HepG2 (cell line): ENCODE results near the gene TMEM14A. TPM values are rescaled to one million over a fixed set of nuclear protein-coding genes. Genes with fewer than 3 reads are reported as not detected.
A peak's percentile ranks its signal among the peaks of the same experiment; 100 is the strongest.

ENCODE experiments used
- ATF4 ChIP-seq, 2 experiments: fragments of 450-650 bp in 1 of 2; sonication (generic) in 1 of 2; formaldehyde crosslinking; IDR thresholded peaks; 2 replicates each; pipeline versions ENCODE4 v1.5.0 to v1.8.0; 2020 to 2022; ENCODE audit warnings: mild to moderate bottlenecking in 1 of 2, missing genetic modification reagents in 1 of 2
- GABPA ChIP-seq, 2 experiments: IDR thresholded peaks; 2 replicates each; pipeline ENCODE4 v1.6.1; 2011 to 2016; ENCODE audit warnings: low read depth in 2 of 2, low read length in 1 of 2, missing biosample characterization in 1 of 2, missing genetic modification characterization in 1 of 2
- KLF9 ChIP-seq: IDR thresholded peaks from 2 replicates; pipeline ENCODE4 v1.6.1; 2016; ENCODE audit warnings: low read depth
- MXD4 ChIP-seq: IDR thresholded peaks from 2 replicates; pipeline ENCODE4 v1.6.1; 2016; ENCODE audit warnings: mild to moderate bottlenecking, missing biosample characterization, missing genetic modification reagents
- ZBTB33 ChIP-seq: sonication (generic); formaldehyde crosslinking; IDR thresholded peaks from 2 replicates; pipeline ENCODE4 v1.4.0; 2020; ENCODE audit warnings: missing genetic modification reagents
- ZBTB34 ChIP-seq: sonication (generic); formaldehyde crosslinking; IDR thresholded peaks from 2 replicates; pipeline ENCODE4 v1.8.0; 2022; ENCODE audit warnings: mild to moderate bottlenecking, missing genetic modification reagents
- ZNF569 ChIP-seq: sonication (generic); formaldehyde crosslinking; IDR thresholded peaks from 2 replicates; pipeline ENCODE4 v1.5.0; 2020; ENCODE audit warnings: mild to moderate bottlenecking, missing genetic modification reagents, moderate library complexity, borderline replicate concordance
- ZNF790 ChIP-seq: sonication (generic); formaldehyde crosslinking; IDR thresholded peaks from 2 replicates; pipeline ENCODE4 v1.8.0; 2022; ENCODE audit warnings: missing genetic modification reagents, mild to moderate bottlenecking, borderline replicate concordance
- ZSCAN29 ChIP-seq: sonication (generic); formaldehyde crosslinking; conservative IDR thresholded peaks from 2 replicates; pipeline ENCODE4 v1.4.0; 2020; ENCODE audit warnings: mild to moderate bottlenecking, missing genetic modification reagents
- polyA plus RNA-seq, 8 experiments: library from polyadenylated mRNA; depleted of rRNA in 3 of 8; stranded (reverse) in 7 of 8; unstranded in 1 of 8; fragments of >200 nt; fragmentation: Illumina TruSeq in 4 of 8; extraction: Trizol in 4 of 8; gene quantifications; 2 replicates each; pipeline versions ENCODE4 v1.2.1 to v1.2.3, GENCODE V29; 2011 to 2016; ENCODE audit warnings: low read depth in 4 of 8, missing spikeins in 1 of 8, mixed read lengths in 1 of 8; ENCODE audit not compliant: insufficient read depth in 1 of 8
- total RNA-seq, 5 experiments: library from RNA; depleted of rRNA; stranded (reverse); fragments of >200 nt; fragmentation: Illumina TruSeq; extraction: Trizol; gene quantifications; 2 replicates each; pipeline ENCODE4 v1.2.3, GENCODE V29; 2016; ENCODE audit warnings: low read depth in 1 of 5

TMEM14A gene
- total and polyA plus RNA-seq, 2 of the 13 experiments (the other 11 are each of a cell fraction or from before 2014, with no cell fraction given): 24.6 to 73.7 TPM

GRCh38 chr6:52663936-52664185 is 7.1 kb upstream of the TMEM14A start (continued):
- TF ChIP-seq ZBTB33 (no peak), ZSCAN29 (peak; percentile 43; the same call in 1 of the 2 replicates), ZNF790 (CRISPR knock-in tag) (peak; percentile 49; the same call in 1 of the 2 replicates), KLF9 (CRISPR knock-in tag) (no peak), GABPA (IDR thresholded peaks at IDR 0.05; ENCODE audit: low read depth, low read length) (no peak), GABPA (CRISPR knock-in tag; IDR thresholded peaks at IDR 0.05; ENCODE audit: low read depth) (0 out of 2 replicates have a peak, but pooled peaks have one; percentile 15), ZNF569 (CRISPR knock-in tag) (peak; percentile 38; the same call in 1 of the 2 replicates), ATF4 (CRISPR knock-in tag; IDR thresholded peaks at IDR 0.05) (0 out of 4 replicates have a peak, but pooled peaks of 1 of the 2 experiments have one; percentile 31), MXD4 (CRISPR knock-in tag) (0 out of 2 replicates have a peak, but pooled peaks have one; percentile 31), ZBTB34 (CRISPR knock-in tag) (no peak)
- TF ChIP-seq, all 625 proteins: peak for 28
